K562 (cell line): ENCODE results near the gene SLBP. TPM values are rescaled to one million over a fixed set of nuclear protein-coding genes. Genes with fewer than 3 reads are reported as not detected.

Source experiments
- FOXK2 ChIP-seq, 2 experiments: fragments of 450-650 bp; IDR thresholded peaks in 1 of 2; conservative IDR thresholded peaks in 1 of 2; 2 replicates each; pipeline ENCODE4 v1.6.1; 2016; ENCODE audit warnings: low read depth in 2 of 2, mild to moderate bottlenecking in 1 of 2
- RFX7 ChIP-seq: fragments of 250-450 bp; sonication (Bioruptor Pico); IDR thresholded peaks from 2 replicates; pipeline ENCODE4 v1.5.1; 2021; ENCODE audit warnings: mild to moderate bottlenecking
- TARDBP ChIP-seq: fragments of 450-650 bp; IDR thresholded peaks from 2 replicates; pipeline ENCODE4 v1.6.1; 2016
- USF2 ChIP-seq: sonication (generic); formaldehyde crosslinking; IDR thresholded peaks from 2 replicates; pipeline ENCODE4 v1.5.0; 2020; ENCODE audit warnings: missing genetic modification reagents
- ZNF318 ChIP-seq, 2 experiments: fragments of 450-650 bp; IDR thresholded peaks; 2 replicates each; pipeline ENCODE4 v1.6.1; 2016; ENCODE audit warnings: mild to moderate bottlenecking in 2 of 2, borderline replicate concordance in 1 of 2, low read depth in 1 of 2, moderate library complexity in 1 of 2
- polyA plus RNA-seq, 8 experiments: library from polyadenylated mRNA; depleted of rRNA in 4 of 8; stranded (reverse) in 5 of 8; unstranded in 3 of 8; fragments of >200 nt; fragmentation: Nextera tagmentation in 2 of 8; fragmentation: Illumina TruSeq in 1 of 8; extraction: Ambion mirVana in 2 of 8; extraction: Trizol in 1 of 8; gene quantifications; 2 replicates each; pipeline versions ENCODE4 v1.2.1 to v1.2.3, GENCODE V29; 2011 to 2014; ENCODE audit warnings: inconsistent platforms in 1 of 8, missing spikeins in 1 of 8
- total RNA-seq, 7 experiments: library from RNA; depleted of rRNA in 6 of 7; stranded (reverse); fragments of >200 nt in 6 of 7; fragmentation: Illumina TruSeq in 2 of 7; extraction: Trizol in 2 of 7; gene quantifications; 2 replicates each; pipeline versions ENCODE4 v1.2.1 to v1.2.3, GENCODE V29; 2011 to 2021; ENCODE audit warnings: low replicate concordance in 1 of 7
- TF ChIP-seq, protein P1 (sequence below): fragments of 250-450 bp; sonication (Bioruptor Pico); IDR thresholded peaks from 2 replicates; pipeline ENCODE4 v1.8.0; 2021; ENCODE audit warnings: moderate library complexity, mild to moderate bottlenecking, inconsistent platforms

SLBP gene
- total and polyA plus RNA-seq, 9 of the 15 experiments (the other 6 are each of a cell fraction or from before 2014, with no cell fraction given), result 49.4 to 221 (median 162) TPM

DNA sequence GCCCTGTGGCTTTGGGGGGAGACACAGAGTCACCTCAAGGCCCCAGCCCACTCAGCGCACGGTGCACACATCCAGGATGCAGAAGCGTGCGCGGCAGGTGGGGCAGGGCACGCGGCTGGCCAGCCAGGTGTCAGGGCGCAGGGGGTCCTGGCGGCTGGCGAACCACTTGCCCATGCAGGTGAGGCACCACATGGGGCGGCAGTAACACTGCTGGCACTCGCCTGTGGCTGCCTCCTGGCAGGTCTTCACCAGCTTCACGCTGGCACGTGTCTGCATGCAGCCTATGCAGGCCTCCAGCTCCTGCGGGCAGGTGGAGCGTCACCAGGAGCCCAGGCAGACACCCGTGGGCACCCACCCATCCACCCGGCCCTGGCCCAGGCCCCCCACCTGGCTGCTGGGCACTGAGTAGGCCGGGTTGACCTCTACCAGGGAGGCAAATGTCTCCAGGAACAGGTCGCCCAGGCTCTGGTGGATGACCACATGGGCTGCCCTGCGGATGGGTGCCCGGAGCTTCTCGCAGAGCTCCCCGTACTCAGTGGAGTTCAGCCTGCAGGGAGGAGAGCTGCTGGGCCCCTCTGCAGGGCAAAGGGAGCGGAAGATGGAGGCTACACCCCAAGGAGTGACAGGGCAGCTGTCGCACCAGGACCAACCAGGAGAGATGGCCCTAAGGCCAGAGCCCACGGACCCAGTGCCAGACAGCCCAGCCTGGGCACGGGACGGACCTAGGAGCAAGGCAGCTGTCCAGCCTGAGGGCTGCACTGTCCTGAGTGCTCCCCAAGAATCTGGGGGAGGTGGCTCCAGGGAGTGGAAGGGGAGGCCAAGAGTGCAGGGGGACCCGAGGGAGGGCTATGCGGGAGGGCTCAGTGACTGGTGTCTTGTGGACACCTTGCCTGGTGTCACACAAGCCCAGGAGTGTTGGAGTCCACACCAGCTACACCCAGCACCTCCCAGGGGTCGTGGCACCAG lies 5.3 kb upstream of the SLBP start (continued):
- TF ChIP-seq ZNF318 (IDR thresholded peaks at IDR 0.05; ENCODE audit: borderline replicate concordance in 1 of 2, low read depth in 1 of 2) (no peak), TARDBP (no peak), FOXK2 (conservative IDR thresholded peaks at IDR 0.05 in 1 of 2, IDR thresholded peaks at IDR 0.05 in 1 of 2; ENCODE audit: low read depth in 2 of 2) (no peak), RFX7 (CRISPR knock-in tag) (no peak), USF2 (CRISPR knock-in tag) (no peak)
- TF ChIP-seq, protein P1, sequence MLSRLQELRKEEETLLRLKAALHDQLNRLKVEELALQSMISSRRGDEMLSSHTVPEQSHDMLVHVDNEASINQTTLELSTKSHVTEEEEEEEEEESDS (CRISPR knock-in tag), result no peak
